Measurements from ENCODE around the gene SHISAL1. TPM values are rescaled to one million over a fixed set of nuclear protein-coding genes. Genes with fewer than 3 reads are reported as not detected.
A peak's percentile ranks its signal among the peaks of the same experiment; 100 is the strongest.

Gene SHISAL1
- polyA plus RNA-seq (ENCODE audit: insufficient read length in 3 of 3), result 1 to 10 TPM; 1.4 to 2.7 (median 1.9) TPM
- long read RNA-seq, donor 1, result 0 reads
- long read RNA-seq, donor 2, result 0 reads
- long read RNA-seq, donor 3, result 0 reads
- long read RNA-seq, donor 4, result 0 reads
- long read RNA-seq, donor 5, result 0 reads
- long read RNA-seq, donor 6, result 0 reads
- long read RNA-seq, donor 7, result 0 reads
- long read RNA-seq, donor 8, result 0 reads
- long read RNA-seq, donor 9, result 0 reads
- long read RNA-seq, donor 10, result 0 reads
- long read RNA-seq, donor 11, result 0 reads
- long read RNA-seq, donor 12, result 0 reads
- long read RNA-seq, donor 13, result 0 reads
- long read RNA-seq, donor 14, result 0 reads
- long read RNA-seq, donor 15, result 0 reads
- long read RNA-seq, donor 16, result 0 reads

DNA sequence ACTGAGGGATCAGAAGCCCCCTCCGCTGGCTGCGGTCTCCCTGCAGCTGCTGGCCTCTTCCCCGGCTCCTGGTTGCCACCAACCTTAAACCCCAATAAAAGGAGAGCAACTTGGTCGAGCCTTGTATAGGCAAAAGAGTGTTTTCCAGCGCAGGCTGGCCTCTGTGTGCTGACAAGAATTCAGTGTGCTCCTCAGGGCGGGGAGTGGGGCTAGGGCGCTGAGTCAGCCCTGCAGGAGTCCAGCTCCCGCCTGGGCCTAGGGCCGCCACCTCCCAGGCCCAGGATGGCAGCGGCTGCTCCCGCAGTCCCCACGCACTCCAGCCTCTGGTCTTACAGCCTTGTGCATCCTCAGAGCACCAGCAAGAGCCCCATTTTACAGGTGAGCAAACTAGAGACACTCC is at the start of gene SHISAL1:
SHISAL1 (minus strand) TSS at position 186 of the 400 bp plus-strand sequence. CDS start 12,006 bp downstream, outside the sequence.
- no peak for DNase-seq

DNA sequence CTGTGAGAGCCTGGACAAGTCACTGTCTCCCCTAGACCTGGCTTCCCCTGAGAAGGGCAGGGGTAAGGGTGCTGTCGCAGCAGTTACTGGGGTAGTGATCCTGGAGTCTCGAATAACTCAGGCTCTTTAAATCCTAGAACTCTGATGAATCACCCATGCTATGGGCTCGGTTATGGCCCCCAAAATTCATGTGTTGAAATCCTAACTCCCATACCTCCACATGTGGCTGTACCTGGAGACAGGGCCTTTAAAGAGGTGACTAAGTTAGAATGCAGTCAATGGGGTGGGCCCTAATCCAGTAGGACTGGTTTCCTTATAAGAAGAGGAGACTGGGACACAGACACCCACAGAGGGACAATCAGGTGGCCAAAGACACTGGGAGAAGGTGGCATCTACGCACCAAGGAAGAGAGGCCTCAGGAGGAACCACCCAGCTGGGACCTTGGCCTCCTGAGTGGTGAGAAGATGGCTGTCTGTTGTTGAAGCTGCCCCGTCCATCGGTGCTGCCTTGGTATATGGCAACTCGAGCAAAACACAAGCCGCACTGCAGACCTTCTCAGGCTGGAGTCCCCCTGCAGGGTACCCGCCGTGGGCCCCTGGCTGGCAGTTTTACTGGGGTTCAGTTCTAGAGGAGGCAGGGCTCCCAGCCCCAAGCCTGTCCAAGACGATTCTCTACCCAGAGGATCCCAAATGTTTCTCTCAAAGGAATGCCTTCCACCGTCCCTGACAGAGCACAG is 48.8 kb upstream of the SHISAL1 start:
- DNase-seq, result no peak

DNA sequence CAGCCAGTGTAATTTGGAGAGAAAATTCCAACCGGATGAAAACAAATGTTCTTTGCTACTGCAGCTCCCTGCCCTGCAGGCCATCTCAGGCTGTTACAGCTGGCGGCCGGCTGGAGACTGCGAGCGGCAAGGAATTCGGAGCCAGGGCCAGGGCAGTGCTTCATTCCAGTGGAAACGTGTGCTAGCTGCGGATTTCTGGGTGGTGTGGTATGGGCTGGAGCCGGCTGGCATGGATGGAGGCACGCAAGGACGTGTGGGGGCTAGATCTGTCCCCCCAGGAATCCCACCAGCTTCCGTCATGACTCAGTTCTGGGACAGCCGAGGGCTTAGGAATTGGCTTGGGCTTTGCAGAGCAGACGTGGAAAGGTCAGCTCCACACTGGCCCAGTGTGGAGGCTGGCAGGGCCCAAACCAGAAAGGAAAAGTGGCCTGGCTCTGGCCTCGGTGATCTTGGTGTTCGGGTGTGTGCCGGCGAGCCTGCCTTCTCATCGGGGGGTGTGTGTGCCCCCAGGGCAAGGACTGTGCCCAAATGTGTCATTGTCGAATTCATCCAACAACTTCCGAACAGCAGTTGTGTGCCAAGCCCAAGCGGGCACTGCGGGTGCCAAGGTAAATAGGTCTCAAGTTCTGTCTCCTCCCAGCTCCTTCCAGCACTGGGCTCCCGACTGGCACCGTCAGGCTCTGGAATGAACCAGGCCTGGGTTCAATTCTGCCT is 48.1 kb upstream of the SHISAL1 start:
- DNase-seq, result no peak

DNA sequence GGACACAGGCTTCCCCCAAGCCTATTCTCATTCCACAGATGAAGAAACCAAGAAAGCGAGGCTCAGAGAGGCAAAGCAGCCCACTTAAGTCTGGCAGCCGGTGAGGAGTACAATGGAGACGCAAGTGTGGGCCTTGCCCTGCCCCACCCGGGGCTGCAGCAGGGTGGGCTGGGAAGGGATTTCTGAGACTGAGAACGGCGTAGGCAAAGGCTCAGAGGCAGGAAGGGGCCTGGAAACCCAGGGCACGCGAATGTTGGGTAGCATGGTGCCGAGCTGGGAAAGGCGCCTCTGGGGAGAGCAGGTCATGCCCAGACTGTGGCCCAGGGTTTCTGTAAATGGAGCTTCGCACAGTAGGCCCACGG is 47.5 kb upstream of the SHISAL1 start:
- DNase-seq, result no peak

DNA sequence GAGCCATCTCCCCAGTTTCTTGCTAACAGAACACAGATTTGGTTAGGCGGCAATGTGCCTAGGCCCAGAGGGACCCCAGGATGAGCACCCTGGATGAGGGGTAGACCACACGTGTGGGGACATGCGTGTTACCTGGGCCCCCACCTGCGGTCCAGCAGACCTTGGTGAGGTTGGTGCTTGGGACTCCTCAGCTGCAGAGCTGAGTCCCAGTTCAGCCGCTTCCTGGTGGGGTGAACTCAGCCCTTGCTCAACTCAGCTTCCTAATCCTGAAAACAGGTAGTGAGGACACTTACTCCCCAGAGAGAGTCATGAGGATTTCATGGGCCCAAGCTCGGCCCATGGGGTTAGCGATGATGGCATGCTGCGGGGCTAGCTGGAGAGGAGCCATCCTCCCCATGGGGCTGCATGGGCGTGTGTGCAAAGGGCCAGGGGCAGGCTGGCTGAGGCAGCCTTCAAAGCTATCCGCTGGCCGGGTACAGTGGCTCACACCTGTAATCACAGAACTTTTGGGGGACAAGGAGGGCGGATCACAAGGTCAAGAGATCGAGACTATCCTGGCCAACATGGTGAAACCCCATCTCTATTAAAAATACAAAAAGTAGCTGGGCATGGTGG is 46.9 kb upstream of the SHISAL1 start:
- DNase-seq, result no peak

DNA sequence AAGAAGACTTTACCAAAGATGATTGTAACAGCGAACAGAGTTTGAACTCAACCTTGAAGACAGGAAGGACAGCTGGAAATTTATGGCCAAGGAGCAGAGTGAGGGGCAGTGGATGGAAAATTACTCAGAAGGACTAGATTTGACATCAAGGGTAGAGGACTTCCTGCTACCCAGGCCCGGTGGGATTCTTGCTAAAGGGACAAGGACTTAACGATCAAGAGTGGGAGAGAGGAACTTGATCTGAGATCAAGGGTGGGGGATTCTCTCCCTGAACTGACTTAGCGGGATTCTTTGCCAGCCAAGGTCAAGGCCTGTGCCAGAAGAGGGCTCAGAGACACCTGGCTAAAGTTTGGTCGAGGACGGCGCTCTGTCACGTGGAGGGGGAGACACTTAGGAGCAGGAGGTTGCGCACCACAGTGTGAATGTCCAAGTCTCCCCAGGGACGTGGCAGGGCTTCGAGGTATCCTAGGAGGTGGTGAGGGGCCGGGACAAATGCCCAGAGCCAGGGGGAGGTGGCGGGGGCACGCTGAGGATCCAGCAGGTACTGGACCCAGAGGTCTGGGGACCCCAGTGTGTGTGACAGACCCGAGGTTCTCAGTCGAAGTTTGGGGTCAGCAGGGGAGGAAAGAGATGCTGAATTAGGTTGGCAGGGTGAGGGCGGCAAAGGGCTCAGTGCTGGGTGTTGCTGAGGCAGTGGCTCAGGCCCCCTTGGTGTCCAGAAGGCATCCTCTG is 46.1 kb upstream of the SHISAL1 start:
- DNase-seq, result no peak

DNA sequence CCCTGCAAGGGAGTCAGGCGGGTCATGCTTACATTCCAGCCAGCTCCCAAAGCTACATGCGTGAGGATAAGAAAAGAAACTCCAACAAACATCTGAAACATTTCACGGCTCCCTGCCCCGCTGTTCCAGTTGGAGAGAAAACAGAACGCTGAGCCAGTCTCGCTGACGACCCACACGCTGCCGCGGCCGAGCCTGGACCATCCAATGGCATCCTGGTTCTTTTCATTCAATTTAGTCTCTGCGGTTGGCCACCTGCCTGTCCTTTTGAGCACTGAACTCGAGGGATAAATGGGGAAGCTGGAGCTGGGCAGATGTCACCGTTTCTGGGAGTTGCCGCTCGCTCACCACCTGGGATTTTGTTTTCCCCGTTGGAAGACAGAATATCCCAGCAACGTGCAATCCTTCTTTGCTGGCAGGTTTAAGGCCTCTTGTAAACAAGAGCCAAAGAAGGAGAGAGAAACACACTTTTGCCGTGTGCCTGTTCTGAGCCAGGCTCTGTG is 45.3 kb upstream of the SHISAL1 start:
- peak; percentile 75 for DNase-seq

DNA sequence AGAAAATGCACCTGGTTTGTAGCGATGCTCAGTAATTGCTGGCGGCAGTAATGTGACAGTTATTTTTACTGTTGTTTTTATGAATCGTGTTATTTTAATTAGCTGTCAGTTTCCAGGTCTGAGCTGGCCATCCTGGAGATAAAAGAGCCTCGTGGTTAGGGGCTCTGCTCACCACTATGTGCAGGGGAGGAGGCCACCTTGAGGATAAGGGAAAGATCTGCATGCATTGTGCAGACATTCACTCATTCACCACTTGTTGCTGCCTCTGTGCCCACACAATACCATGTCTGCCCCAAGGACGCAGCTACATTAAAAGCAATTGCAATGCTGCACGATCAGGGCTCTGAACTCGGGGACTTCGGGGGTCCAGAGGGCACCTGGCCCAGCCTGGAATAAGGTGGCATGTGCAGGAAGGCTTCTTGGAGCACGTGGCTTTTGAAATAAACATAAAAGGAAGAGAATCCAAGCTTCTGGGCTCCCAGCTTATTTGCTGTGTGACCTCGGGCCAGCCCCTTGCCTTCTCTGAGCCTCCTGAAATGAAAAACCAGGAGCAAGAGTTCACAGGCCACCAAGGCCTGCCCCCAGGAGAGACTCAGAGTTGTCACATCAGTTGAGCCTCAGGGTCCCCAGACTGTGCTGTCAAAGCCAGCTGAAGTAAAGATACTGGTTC is 44.7 kb upstream of the SHISAL1 start:
- DNase-seq, result no peak

DNA sequence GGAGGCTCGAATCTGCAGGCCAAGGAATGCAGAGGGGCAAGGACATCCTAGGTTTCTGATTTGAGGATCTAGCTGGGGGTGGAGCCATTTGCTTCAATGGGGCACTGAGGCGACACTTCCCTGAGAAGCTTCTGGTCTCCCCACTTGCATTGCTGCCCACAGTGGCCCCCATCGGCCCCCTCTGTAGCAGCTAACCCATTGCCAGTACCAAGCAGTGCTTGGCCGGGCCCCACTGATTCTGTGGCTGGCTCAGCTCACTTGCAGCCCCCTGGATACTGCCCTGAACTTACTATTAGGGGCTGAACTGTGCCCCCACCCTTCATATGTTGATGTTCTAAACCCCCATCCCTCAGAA is 42.9 kb upstream of the SHISAL1 start:
- DNase-seq, result no peak

DNA sequence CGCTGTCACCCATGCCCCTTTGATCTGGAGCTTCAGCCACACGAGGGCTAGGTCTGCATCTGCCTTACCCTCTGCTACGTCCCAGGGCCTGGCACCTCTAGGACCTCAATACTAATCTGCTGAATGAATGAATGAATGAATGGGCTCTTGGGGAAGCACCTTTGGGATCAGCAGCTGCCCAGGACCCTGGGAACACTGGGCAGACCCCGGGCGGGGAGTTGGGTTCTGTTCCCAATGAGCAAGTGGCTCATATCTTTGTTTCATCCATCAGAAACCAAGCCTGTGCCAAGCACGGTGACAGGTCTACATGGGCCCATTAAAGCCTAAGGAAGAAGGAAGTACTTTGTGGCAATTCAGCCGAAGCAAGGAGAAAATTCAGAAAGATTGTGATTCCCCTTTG is 41.5 kb upstream of the SHISAL1 start:
- no peak for DNase-seq

DNA sequence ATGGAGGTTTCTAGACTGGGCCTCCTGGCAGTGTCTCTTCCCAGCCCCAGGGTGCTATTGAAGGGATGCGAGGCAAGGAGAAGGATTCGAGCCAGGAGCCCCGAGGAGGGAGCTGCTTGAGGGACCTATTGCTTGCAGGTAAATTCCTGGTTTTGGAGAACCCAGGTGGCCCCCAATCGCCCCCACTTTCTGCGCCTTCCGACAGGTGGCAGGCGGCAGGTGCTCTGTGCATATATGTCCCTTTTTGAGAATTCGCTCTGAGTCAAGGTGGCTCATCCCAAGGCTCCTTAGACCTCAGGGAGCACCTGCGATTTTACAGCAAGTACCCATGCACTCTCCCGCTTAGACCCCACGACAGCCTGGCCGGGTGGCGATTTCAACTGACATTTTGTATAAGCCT is 40.3 kb upstream of the SHISAL1 start:
- DNase-seq, result no peak

DNA sequence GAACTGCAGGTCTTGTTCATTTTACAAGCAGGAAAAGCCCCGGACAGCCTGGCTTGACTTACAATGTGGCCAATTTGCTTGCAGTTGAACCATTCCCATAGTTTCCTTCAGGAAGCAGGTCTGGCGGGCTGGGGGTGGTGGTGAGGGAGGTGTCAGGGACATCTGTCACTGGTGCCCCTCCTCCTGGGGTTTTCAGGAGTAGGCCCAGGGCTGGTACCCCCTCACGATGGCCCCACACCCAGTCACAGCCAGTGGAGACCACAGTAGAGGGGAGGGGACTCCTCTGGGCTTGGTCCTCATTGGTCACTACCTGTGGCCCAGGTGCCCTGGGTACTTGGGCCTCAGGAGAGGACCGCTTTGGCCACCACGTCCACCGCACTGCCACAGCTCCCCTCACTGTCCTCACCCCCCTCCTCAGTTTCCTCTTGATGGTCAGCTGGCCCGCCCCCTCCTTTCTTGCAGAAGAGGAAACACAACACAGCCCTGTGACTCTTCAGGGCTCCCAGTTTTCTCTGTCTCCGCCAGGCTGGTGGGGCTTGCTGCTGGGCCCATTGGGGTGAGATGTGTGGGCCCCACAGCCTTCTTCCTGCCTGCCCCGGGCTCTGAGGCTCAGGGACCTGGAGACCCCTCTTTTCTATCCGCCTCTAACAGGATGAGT is 39.8 kb upstream of the SHISAL1 start:
- DNase-seq, result no peak

DNA sequence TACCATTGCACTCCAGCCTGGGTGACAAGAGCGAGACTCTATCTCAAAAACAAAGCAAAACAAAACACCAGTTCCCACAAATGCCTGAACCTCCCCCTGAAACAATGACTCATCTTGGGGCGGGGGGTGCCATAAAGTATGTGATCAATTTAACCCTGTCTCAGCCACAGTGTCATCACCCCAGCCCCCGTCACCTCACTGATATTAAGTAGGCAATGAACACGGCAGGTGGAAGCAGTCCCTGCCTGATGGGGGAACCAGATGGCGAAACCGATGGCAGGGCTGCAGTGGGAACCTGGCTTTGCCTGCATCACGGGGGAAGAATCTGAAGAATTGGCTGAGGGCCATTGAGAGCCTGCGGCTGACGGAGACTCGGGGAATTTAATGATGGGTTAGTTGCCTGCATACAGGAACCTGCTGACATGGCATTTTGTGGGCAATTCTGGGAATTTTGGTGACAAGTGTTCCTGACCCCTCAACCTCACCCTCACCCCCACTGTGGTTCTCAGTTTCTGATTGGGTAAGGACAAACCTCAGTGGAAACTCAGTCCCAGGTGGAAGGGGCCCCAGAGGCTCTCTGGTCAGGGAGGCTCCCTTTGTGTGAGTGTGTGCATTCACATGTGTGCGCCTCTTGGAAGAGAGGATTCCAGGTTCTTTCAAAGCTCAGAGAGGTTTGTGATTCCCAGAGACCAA is 39.1 kb upstream of the SHISAL1 start:
- peak; percentile 58 for DNase-seq

DNA sequence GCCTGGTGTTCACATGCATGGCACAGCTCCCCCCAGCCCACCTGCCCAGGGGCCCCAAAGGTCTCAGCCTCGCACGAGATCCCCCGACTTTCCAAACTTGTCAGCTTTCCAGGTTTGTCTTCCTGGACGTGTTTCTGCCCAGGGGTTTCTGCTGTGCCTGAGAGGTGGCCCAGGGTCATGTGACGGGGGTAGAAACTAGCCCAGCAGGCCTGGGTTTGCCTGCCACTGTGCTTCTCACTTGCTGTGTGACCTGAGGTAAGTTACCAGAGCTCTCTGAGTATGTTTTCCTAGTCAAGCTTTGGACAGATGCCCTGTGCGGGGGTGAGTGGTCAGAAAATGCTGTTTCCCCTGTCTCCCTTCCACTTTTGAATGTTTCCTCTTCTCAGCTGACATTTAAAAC is 38.3 kb upstream of the SHISAL1 start:
- DNase-seq, result no peak

DNA sequence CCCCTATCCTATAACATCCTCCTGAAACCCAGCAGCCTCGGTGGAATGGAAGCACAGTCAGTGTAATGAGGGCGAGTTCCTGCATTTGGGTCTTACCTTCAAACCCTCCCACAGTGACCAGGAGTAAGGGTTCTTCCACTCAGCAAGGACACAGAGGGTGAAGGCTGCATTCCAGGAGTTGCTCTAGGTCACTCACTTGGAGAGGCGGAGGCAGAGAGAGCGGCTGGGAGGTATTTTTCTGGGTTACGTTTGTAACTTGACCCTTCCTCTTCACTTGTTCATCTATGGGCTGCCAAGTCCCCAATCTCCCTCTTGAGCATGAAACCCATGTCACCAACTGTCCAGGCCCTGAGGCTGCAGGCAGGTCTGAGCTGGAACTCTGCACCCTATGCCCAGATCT is 36.8 kb upstream of the SHISAL1 start:
- DNase-seq, result no peak

DNA sequence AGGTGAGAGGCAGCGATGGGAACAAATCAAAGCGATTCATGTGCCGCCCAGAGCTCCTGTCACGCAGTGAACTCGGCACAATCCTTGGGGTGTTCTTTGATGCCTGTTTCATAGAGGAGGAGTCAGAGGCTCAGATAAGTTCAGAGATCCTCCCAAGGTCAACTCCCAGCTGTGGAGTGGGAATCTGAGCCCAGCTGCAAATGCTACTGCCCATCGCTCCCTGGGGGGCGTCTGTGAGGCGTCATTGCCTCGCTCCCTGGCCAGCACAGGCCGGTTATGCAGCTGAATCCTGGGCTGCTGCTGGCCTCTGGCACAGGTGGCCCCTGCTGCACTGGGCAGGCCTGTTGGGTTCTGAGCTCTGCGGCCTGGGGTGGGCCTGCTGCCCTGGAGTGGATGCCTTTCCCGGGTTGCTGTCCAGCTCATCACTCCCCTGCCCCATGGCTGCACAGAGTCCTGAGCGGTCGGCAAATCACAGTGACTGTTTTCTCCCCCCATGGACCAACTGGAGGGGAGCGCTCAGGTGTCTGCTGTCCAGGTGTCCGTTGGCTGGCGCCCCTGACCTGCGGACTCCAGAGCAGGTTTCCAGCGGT is 36.3 kb upstream of the SHISAL1 start:
- peak; percentile 60 for DNase-seq

DNA sequence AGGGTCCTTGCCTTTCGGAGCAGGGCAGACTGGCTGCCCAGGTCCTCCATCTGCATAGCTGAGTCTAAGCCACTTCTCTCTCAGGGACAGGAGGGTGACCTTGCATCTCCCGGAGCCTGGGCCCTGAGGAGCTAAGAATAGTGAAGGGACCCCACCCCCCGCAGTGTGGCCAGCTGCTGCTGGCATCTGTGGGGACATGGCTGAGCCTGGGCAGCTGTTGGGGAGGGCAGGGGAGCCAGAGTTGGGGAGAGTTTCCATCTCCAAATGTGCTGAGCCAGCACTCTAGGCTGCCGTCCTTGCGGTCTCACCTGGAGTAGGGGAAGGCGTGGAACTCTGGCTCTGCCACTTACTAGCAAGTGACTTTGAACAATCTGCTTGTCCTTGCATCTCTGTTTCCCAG is 34.8 kb upstream of the SHISAL1 start:
- no peak for DNase-seq

DNA sequence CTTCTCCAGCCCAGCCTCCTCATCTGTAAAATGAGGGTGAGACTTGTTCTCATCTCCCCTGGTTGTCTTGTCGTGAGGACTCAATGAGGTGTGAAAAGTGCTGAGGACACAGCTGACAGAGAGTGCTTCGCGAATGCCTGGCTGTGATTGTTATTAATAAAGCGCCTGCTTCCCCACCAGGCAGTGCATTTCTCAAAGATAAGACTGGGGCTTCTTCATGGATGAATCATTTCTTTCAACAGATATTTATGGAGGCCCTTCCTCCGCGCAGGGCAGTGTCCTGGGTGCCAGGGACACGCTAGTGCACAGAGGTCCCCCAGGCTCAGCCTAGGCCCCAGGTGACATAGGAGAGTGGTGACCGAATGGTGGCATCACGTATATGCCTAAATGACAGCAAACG is 34.3 kb upstream of the SHISAL1 start:
- no peak for DNase-seq

DNA sequence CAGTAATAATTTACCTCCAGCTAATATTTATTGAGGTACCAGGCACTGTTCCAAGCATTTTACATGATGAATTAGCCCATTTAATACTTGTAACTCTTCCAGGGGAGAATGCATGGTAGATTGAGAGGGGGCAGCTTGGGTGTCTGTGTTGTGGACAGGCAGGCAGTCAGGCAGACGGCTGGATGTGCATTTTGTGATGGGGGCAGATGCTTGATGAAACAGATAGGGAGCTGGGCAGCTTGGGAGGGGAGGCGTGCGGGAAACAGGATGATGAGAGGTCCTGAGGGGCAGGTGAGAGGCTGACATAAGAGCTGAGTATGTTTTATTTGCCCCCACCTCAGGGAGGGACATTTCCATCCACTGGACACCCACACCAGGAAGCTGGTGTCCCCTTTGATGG is 33.1 kb upstream of the SHISAL1 start:
- no peak for DNase-seq

DNA sequence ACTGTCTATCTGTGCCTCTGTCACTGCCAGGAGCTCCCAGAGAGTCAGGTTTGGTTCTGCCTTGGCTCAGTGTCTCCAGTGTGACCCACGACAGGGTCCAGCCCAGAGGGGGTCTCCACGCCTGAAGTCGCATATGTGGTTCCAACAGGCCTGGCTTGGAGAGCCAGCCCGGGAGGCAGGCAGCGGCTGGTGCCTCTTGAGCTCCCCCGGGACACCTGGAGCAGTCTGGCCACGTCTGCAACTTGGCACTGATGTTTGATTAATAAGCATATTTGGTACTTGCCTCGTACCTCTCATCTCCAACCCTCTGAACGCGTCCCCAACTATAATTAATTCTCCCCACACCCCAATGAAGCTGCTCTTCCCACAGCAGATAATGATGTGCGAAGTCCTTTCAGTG is 31.7 kb upstream of the SHISAL1 start:
- DNase-seq, result no peak
